Measurements from ENCODE around the gene CBL. TPM values are rescaled to one million over a fixed set of nuclear protein-coding genes. Genes with fewer than 3 reads are reported as not detected.
"Not testable (repeated sequence)": the region's sequence is repeated elsewhere in the genome, so short reads cannot be mapped to it uniquely, and the experiment has no call there.

The CBL gene
- total and polyA plus RNA-seq, 2 donors: 8.0 to 15.5 TPM

DNA sequence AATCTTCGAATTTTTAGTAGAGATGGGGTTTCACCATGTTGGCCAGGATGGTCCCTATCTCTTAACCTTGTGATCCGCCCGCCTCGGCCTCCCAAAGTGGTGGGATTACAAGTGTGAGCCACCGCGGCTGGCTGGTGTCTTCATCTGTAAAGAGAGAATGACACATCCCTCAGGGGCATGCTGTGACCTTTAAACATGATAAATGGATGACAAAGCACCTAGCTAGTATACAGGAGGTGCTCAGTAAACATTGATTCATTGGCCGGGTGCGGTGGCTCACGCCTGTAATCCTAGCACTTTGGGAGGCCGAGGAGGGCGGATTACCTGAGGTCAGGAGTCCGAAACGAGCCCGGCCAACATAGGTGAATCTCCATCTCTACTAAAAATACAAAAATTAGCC is 14.9 kb upstream of the CBL start:
- 91% methylated on average over 14 of the region's 14 CpGs for WGBS
- H3K4me3 ChIP-seq (ENCODE audit: low read depth, low read length); H3K36me3 ChIP-seq (ENCODE audit: insufficient read depth); H3K27ac ChIP-seq (ENCODE audit: low read depth); DNase-seq (ENCODE audit: extremely low spot score); H3K4me1 ChIP-seq (ENCODE audit: insufficient read depth): not testable (repeated sequence)

DNA sequence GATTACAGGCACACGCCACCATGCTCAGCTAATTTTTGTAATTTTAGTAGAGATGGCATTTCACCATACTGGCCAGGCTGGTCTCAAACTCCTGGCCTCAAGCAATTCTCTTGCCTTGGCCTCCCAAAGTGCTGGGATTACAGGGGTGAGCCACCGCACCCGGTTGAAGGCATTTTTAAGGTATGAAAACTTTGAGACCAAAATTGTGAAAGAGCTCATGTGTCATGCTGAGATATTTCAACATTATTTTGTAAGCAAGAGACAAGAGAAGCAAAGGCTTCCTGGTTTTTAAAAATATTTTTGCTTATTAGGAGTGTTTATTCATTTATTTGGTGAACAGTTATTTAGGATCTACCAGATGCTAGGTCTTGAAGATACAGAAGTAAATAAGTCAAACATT is 14.0 kb upstream of the CBL start:
- Histone ChIP-seq H3K36me3 (ENCODE audit: insufficient read depth) (no peaks in the 10 kb centered on the region), H3K4me1 (ENCODE audit: insufficient read depth) (no peaks in the 10 kb centered on the region), H3K27ac (ENCODE audit: low read depth) (no peak overlapping the region), H3K4me3 (ENCODE audit: low read depth, low read length) (no peak overlapping the region)
- DNase-seq (ENCODE audit: extremely low spot score): no peak
- WGBS: 98% methylated on average over 3 of the region's 3 CpGs

DNA sequence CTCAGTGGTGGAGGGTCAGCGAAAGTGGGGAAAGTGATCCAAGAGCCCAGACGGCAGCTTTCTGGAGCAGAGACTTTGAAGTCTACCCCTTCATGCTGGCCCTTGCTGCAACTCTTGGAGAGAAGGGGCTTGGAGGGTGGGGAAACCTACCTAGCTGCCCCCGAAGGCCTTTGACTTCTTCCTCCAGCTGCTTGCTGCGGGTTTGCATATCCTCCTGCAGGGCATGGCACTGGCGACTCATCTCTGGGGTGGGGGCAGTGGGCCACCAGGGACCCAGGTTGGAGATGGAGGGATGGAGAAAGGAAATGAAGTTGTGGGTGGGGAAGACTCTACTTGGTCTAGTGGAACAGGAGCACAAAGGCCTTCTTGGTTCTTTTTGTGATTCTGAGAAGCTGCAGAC is 13.1 kb upstream of the CBL start:
- no peak overlapping the region for H3K27ac ChIP-seq (ENCODE audit: low read depth)
- H3K4me1 ChIP-seq (ENCODE audit: insufficient read depth): no peaks in the 10 kb centered on the region
- 91% methylated on average over 5 of the region's 5 CpGs for WGBS
- H3K36me3 ChIP-seq (ENCODE audit: insufficient read depth): no peaks in the 10 kb centered on the region
- no peak overlapping the region for H3K4me3 ChIP-seq (ENCODE audit: low read depth, low read length)
- DNase-seq (ENCODE audit: extremely low spot score): no peak

DNA sequence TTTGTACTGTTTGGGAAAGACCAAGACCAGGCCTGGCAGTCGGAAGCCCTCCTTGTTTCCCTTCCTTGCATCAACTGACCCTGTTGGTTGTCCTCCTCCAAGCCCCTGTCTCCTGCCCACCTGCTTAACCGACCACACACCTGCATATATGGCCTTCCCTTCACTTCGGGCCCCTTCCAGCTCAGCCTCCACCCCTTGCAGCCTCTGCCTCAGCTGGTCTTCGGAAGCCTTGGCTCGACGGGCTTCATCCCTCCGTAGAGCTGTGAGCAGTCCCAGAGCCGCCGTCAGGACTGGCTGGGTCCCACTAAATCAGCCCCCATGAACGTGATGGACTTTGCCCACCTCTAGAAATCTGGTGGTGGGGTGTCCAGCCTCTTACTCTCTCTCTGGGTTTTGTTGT is 12.5 kb upstream of the CBL start:
- Histone ChIP-seq H3K4me3 (ENCODE audit: low read depth, low read length) (no peak overlapping the region), H3K27ac (ENCODE audit: low read depth) (no peak overlapping the region), H3K36me3 (ENCODE audit: insufficient read depth) (no peaks in the 10 kb centered on the region), H3K4me1 (ENCODE audit: insufficient read depth) (no peaks in the 10 kb centered on the region)
- DNase-seq (ENCODE audit: extremely low spot score): no peak
- WGBS: 88% methylated on average over 10 of the region's 10 CpGs

DNA sequence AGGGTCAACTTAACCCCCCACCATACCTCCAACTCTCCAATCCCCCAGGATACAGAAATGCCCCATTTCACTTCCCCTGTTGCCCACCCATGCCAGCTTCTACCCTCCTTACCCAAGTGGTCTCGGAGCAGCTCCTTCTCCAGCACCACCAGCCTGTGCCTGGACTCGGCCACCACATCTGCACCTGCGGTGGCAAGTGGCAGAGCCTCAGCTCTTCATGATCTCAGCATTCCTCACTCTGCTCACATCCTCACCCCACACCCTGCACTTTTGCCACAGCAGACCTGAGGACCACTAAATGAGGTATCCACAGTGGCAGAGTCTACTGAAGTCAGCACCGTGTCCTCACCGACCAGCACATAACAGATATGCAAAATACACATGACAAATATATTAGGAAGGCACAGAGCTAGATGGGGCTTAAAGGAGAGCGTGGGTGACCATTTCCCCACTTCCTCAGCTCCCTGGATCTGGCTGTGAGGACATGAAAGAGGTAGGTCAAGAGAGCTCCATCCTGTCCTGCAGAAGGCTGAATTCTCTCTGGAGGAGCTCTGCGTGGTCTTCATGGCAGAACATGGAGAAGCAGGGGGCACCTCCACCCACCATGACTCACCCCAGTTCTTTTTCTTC is 11.2 kb upstream of the CBL start:
- H3K36me3 ChIP-seq (ENCODE audit: insufficient read depth): no peaks in the 10 kb centered on the region
- H3K27ac ChIP-seq (ENCODE audit: low read depth): no peak overlapping the region
- H3K4me3 ChIP-seq (ENCODE audit: low read depth, low read length): no peak overlapping the region
- DNase-seq (ENCODE audit: extremely low spot score): no peak
- H3K4me1 ChIP-seq (ENCODE audit: insufficient read depth): no peaks in the 10 kb centered on the region
- 68% methylated on average over 7 of the region's 7 CpGs for WGBS

DNA sequence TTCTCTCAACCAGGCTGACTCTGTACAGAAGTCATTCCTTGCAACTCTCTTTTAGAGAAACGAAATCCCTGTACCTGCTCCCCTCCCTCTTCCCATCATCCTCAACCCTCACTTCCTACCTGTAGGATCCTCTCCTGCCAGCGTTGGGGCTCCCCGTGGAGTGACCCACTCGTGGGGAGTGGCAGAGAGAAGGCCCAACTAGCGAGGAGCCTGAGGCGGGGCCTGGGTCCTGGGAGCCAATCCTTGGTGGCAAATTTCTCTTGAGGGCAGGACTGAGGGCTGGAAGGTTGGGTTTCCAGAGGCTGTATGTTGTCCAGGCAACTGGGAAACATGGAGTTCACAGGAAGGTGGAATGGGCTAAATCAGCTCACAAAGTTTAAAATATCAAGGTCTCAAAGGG is 10.5 kb upstream of the CBL start:
- Histone ChIP-seq H3K4me3 (ENCODE audit: low read depth, low read length) (no peak overlapping the region), H3K36me3 (ENCODE audit: insufficient read depth) (no peaks in the 10 kb centered on the region), H3K27ac (ENCODE audit: low read depth) (no peak overlapping the region), H3K4me1 (ENCODE audit: insufficient read depth) (no peaks in the 10 kb centered on the region)
- 26% methylated on average over 6 of the region's 6 CpGs for WGBS
- no peak for DNase-seq (ENCODE audit: extremely low spot score)

DNA sequence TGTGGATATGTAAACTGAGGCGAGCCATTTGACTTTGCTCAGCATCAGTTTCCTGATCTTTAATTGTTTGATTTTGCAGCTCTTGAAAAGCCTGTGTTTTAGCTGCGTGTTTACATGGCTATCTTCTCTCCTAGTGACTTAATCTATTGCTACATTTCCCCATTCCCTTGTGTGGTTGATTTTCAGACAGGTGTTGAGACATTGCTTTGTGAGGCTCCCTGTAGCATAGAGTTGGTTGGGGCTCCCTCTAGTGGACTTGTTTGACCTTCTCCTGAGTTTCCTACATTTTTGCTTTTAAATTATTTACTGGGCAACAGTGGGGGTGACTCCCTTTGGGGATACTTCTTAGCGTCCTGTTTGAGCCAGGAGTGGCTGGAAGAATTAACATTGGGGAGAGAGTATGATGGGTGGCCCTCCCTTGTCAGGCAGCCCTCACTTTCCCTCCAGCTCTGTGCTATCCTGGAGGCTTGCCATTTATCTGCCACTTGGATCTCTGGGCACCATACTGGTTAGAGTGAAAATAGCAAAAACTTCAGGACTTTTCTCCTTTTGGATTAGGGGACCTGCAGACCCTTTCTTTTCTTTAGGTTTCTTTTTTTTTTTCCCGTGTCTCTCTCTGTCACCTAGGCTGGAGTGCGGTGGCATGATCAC is 9.2 kb upstream of the CBL start:
- H3K36me3 ChIP-seq (ENCODE audit: insufficient read depth): no peaks in the 10 kb centered on the region
- no peaks in the 10 kb centered on the region for H3K4me1 ChIP-seq (ENCODE audit: insufficient read depth)
- H3K27ac ChIP-seq (ENCODE audit: low read depth): no peak overlapping the region
- 42% methylated on average over 5 of the region's 5 CpGs for WGBS
- peak; percentile 71 for DNase-seq (ENCODE audit: extremely low spot score)
- H3K4me3 ChIP-seq (ENCODE audit: low read depth, low read length): no peak overlapping the region

DNA sequence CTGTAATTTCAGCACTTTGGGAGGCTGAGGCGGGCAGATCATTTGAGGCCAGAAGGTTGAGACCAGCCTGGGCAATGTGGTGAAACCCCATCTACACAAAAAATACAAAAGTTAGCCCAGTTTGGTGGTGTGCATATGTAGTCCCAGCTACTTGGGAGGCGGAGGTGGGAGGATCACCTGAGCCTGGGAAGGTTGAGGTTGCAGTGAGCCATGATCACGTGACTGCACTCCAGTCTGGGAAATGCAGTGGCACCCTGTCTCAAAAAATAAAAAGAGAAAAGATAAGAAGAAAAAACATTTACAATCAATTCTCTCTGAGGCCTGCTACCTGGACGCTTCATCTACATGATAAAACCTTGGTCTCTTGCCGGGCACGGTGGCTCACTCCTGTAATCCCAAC is 7.2 kb upstream of the CBL start:
- Histone ChIP-seq H3K36me3 (ENCODE audit: insufficient read depth) (no peaks in the 10 kb centered on the region), H3K4me1 (ENCODE audit: insufficient read depth) (no peaks in the 10 kb centered on the region), H3K4me3 (ENCODE audit: low read depth, low read length) (no peak overlapping the region), H3K27ac (ENCODE audit: low read depth) (no peak overlapping the region)
- no peak for DNase-seq (ENCODE audit: extremely low spot score)
- WGBS: 81% methylated on average over 6 of the region's 6 CpGs

DNA sequence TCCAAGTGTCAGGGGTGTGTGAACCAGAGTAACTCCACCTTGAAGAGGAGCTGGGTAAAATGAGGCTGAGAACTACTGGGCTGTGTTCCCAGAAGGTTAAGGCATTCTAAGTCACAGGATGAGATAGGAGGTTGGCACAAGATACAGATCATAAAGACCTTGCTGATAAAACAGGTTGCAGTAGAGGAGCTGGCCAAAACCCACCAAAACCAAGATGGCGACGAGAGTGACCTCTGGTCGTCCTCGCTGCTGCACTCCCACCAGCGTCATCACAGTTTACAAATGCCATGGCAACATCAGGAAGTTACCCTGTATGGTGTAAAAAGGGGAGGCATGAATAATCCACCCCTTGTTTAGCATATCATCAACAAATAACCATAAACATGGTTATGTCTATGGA is 4.9 kb upstream of the CBL start:
- 77% methylated on average over 5 of the region's 5 CpGs for WGBS
- H3K27ac ChIP-seq (ENCODE audit: low read depth); H3K36me3 ChIP-seq (ENCODE audit: insufficient read depth); H3K4me3 ChIP-seq (ENCODE audit: low read depth, low read length); H3K4me1 ChIP-seq (ENCODE audit: insufficient read depth); DNase-seq (ENCODE audit: extremely low spot score): not testable (repeated sequence)

DNA sequence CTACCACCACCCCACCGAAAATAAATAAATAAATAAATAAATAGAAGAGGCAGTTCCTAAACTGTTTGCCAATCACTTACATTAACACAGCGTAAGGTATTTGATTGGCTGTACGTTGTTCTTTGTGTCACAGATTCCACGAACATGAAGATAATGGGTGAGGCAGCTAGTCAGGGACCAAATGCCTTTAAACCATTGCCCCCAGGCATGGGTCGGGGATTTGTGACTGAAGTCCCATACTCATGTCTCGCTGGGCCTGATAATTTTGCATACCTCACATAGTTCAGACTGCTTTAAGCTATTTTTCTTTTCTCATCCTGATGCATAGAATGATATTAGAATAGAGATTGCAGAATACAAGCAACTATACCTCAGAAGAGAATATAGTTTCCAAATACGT is 3.6 kb upstream of the CBL start:
- Histone ChIP-seq H3K4me1 (ENCODE audit: insufficient read depth) (no peaks in the 10 kb centered on the region), H3K27ac (ENCODE audit: low read depth) (no peak overlapping the region), H3K4me3 (ENCODE audit: low read depth, low read length) (no peak overlapping the region), H3K36me3 (ENCODE audit: insufficient read depth) (no peaks in the 10 kb centered on the region)
- DNase-seq (ENCODE audit: extremely low spot score): no peak
- 85% methylated on average over 7 of the region's 7 CpGs for WGBS

DNA sequence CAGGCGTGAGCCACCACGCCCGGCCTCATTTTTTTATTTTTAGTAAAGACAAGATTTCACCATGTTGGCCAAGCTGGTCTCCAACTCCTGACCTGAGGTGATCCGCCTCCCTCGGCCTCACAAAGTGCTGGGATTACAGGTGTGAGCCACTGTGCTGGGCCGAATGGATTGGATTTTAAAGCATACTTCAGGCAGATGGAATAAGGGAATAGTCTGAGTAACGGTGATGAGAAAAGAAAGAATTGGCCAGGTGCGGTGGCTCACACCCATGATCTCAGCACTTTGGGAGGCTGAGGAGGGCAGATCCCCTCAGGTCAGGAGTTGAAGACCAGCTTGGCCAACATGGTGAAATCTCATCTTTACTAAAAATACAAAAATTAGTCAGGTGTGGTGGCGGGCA is 2.1 kb upstream of the CBL start:
- H3K4me3 ChIP-seq (ENCODE audit: low read depth, low read length): no peak overlapping the region
- no peak overlapping the region for H3K27ac ChIP-seq (ENCODE audit: low read depth)
- no peaks in the 10 kb centered on the region for H3K4me1 ChIP-seq (ENCODE audit: insufficient read depth)
- H3K36me3 ChIP-seq (ENCODE audit: insufficient read depth): no peaks in the 10 kb centered on the region
- WGBS: 96% methylated on average over 9 of the region's 9 CpGs
- DNase-seq (ENCODE audit: extremely low spot score): no peak

DNA sequence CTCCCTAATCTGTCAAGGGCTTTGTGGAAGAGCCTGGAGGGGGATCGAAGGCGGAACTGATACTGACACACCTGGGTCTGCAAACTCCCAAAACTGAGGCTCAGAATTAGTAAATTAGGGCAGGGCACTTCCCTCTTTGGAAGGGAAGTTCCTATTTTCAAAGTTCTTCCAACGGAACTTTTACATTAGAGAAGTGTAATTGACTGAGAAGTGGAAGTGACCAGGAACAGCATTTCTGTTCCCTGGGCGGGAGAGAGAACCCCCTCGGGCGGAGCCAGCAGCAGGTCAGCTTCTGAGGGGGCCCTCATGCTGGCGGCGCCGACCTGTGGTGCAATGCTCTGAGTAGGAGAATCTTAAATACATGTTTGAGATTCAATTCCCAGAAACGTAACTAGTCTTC is 1.1 kb upstream of the CBL start:
- Histone ChIP-seq H3K4me3 (ENCODE audit: low read depth, low read length) (no peak overlapping the region), H3K4me1 (ENCODE audit: insufficient read depth) (no peaks in the 10 kb centered on the region), H3K27ac (ENCODE audit: low read depth) (no peak overlapping the region), H3K36me3 (ENCODE audit: insufficient read depth) (no peaks in the 10 kb centered on the region)
- WGBS: 48% methylated on average over 10 of the region's 10 CpGs
- no peak for DNase-seq (ENCODE audit: extremely low spot score)

DNA sequence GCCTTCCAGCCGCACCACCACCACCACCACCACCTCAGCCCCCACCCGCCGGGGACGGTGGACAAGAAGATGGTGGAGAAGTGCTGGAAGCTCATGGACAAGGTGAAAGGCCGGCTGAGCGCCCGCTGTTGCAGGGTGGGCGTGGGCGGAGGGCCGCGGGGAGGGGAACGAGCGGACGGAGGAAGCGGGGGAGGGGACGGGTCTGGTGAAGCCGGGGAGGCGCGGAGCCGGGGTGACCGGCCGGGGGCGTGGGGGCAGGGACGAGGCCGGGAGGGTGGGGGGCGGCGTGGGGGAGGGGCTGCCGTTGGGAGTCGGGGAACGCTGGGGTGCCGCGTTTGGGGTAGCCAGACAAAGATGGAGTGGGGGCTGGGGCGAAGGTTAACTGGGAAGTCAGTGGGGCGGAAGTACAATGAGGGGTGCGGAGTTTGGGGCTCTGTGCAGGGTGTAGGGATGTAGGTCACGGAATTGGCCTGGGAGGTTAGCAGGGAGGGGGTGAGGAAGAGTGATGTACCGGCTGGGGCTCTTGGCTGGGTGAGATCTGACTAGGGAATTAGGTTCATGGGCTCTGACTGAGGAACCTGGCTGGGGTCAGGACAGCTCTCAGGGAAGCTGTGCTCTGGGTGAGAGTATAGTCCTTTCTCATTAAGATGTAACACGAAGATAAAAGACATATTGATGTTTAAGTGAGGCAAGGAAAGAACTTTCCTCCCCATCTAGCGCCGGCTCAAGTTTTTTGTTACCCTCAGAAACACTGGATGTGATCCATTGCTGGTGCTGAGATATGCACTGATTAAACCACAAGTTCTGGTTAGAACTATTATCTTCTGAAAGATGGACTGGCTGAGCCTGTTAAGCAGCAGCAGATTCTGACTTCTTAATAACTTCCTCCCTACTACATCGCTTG is 624 bp downstream of the CBL start:
- DNase-seq (ENCODE audit: extremely low spot score): no peak
- 1% methylated on average over 41 of the region's 41 CpGs for WGBS
- Histone ChIP-seq H3K36me3 (ENCODE audit: insufficient read depth) (no peaks in the 10 kb centered on the region), H3K27ac (ENCODE audit: low read depth) (peak overlapping the region; percentile 93), H3K4me1 (ENCODE audit: insufficient read depth) (no peaks in the 10 kb centered on the region), H3K4me3 (ENCODE audit: low read depth, low read length) (peak overlapping the region; percentile 89)

DNA sequence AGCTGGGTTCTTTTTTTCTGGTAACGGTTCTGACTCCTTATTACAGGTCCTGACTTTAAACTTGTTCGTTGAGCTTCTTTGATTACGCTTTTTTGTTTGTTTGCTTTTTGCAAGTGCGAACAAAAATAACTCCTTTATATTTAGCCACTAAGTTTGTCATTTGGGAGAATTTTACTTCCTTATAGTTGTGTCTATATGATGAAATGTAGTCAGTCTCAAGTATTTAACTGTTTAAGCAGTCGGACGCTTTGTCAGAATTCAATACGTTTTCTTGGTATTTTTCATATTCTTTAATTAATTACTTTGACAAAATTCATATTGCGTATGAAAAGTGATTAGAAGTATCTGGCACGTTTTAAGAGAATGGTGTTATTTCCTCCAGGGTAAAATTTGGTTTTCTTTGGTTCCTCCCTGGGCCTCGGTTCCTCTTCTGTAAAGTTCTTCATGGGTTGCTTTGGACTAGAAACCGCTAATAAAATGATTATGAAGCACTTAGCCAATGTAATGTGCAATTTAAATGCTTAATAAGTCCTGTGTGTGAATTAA is 1.3 kb downstream of the CBL start:
- DNase-seq (ENCODE audit: extremely low spot score): no peak
- no peaks in the 10 kb centered on the region for H3K4me1 ChIP-seq (ENCODE audit: insufficient read depth)
- H3K4me3 ChIP-seq (ENCODE audit: low read depth, low read length): peak overlapping the region; percentile 89
- WGBS: 25% methylated on average over 11 of the region's 11 CpGs
- no peaks in the 10 kb centered on the region for H3K36me3 ChIP-seq (ENCODE audit: insufficient read depth)
- no peak overlapping the region for H3K27ac ChIP-seq (ENCODE audit: low read depth)

Data from urinary bladder (tissue), 4 donors.